ENCODE results near the gene HDHD5.

Gene HDHD5

DNA sequence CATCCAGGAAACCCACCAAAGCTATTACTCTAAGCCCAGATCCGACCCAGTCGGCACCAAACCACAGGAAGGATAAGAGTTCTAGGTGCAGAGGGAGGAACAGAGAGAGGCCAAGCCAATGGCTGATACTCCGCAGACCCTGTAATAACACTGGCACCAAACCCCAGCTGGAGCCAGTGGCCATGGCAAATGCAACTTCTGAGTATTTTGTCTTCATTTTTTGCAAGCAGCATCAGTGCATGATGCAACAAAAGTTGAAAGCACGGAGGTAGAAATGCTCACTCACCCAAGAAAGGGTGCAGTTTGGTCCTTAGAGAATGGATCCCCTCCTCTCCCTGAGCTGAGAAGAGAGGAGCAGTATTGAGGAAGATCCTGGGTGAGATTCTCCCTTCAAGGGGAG lies 40.7 kb downstream of the HDHD5 start:
- DNase-seq = no peak

GRCh38 chr22:17117890-17118289 lies 41.2 kb downstream of the HDHD5 start:
- no peak for DNase-seq

DNA sequence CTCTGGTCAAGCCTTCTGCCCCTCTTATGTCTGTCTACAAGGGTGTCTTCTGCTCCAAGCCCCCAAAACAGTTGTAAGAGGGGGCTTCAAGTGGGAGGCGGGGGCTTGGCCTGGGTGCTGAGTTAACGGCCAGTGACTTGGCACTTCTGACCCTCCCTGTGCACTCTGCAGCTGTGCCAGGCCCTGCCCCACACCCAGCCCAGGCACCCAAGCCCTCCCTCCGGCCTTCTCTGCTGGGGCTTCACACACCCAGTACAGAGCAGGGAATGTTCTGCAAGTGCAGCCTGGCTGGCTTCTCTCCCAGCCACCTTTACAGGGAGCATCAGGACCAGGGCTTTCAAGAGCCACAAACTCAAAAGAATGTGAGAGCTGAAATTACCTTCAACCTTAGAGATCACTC lies 41.7 kb downstream of the HDHD5 start:
- DNase-seq = no peak

GRCh38 chr22:17116572-17117330 lies 42.3 kb downstream of the HDHD5 start:
- DNase-seq = no peak

DNA sequence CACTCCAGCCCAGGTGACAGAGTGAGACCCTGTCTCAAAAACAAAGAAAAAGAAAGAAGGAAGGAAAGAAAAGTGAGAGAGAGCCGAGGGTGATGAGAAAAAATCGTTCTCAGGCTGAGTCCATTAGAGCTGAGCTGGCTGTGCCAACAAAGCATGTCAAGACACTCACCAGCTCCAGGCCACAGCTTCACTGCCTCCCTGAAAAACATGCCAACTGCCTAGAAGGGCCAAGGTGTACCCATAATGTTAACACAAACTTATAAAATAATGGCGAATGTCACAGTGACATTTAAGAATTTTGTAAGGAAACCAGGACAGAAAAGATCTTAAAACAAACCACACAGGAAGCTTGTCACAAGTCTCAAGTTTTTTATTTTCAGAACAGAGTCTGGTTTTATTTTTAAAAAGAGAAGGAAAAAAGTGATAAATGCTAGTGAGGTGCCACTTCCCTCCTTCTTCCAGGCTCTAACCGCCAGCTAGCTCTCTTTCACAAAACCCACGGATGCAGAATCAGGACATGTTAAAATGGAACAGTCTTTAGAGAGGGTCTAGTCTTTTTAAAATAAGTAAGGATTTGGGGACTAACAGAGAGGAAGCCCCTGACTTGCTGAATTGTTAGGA lies 43.0 kb downstream of the HDHD5 start:
- no peak for DNase-seq

DNA sequence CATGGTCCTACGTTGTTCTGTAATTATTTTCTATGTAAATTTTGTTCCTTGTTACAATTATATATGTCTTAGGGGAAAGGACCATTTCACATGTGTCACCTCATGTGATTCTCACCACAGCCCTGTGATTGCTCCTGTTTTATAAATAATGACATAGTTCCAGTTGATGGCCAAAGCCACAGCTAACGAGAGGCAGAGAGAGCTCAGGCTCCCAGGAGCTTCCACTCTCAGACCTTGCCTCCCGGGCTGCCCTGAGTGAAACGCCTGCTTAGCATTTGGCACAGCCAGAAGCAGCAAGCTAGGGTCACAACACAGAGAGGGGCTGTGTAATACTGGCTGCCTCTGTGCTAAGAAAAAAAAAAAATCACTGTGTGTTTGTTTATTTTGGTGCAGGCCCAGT lies 43.8 kb downstream of the HDHD5 start:
- DNase-seq = no peak

- DNase-seq = no peak
Observed at GRCh38 chr22:17114898-17115235, 44.2 kb downstream of the HDHD5 start.

DNA sequence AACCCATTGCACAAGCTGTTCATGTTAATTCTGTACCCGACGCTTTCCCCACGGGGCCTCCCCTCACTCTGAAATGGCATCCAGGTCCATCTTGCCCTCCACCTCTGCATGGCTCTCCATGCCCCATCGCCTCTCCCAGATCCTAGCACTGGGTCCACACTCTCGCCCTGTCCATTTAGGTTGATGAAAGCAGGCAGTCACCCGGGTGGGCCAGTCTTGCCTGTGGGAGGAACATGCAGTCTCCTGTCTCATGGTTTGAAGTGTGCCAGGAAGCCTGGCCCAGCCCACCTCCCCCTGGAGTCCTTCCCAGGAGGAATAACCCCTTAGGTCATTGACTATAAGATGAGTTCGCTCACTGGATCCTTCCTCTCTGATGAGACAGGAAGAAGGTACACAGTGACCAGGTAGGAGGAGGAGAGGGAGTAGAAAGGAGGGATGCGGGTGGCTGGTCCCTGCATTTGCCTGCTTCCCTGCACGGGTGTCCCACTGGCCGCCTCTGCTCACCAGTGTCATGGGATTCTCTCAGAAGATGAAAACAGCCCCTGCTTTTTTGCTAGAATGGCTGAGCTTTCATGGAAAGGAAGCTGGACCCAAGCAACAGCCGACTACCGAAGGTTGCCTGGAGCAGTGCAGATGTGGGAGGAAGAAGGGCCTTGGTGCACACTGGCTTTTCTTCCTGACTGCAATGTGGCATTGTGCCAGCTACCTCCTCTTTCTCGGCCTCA lies 44.7 kb downstream of the HDHD5 start:
- DNase-seq = no peak

GRCh38 chr22:17113600-17113999 lies 45.5 kb downstream of the HDHD5 start:
- no peak for DNase-seq

GRCh38 chr22:17112491-17113042 lies 46.5 kb downstream of the HDHD5 start:
- DNase-seq = no peak

- no peak for DNase-seq
Observed at GRCh38 chr22:17110791-17111550, 48.1 kb downstream of the HDHD5 start.

DNA sequence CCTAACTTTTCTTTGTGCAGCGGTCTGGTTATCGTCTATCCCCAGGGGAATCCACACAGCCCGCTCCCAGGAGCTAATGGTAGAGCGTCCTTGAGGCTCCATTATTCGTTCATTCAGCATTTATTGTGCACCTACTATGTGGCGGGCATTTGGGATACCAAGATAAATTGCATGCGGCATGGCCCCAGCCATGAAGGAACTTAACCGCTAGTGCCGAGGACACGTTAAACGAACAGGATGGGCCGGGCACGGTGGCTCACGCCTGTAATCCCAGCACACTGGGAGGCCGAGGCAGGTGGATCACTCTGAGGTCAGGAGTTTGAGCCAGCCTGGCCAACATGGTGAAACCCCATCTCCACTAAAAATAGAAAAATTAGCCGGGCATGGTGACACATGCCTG lies 49.1 kb downstream of the HDHD5 start:
- no peak for DNase-seq

- DNase-seq = no peak
Observed at GRCh38 chr22:17109113-17109865, 49.8 kb downstream of the HDHD5 start.

- DNase-seq = no peak
Observed at GRCh38 chr22:17108256-17109112, 50.6 kb downstream of the HDHD5 start.

GRCh38 chr22:17107547-17107810 lies 51.6 kb downstream of the HDHD5 start:
- DNase-seq = no peak

DNA sequence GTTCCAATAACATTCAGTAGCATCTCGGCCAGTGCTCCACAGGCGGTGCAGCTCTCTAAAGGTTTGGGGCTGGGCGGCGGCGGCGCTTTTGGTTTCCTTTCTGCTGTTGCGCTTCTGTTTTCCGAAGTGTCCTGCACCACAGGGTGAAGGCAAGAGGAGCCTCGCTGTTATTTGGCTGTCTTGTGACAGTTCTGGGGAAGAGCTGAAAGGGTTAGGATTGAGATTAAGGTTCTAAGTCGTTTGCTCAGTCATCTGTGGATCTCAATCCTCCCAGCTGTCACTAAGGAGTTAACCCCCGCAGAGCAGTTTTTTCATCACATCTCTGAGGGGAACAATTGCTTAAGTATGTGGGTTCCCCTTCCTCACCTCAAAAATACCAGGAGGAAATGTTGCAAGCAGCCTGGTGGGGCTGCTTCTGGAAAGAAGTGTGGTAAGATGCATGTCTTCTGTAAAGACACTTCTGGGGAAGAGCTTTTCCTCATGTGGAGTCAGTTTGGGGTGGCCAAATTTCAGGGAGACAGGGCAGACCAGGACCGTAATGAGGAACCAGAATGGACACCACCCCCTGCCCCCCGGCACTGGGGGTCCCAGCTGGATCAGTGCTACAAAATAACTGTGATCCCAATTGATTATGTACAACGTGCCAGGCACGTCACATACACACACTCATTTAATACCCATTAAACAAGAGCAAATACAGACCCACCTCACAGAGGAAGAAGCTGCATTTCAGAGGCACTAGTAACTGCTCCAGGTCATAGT lies 52.1 kb downstream of the HDHD5 start:
- DNase-seq = no peak

GRCh38 chr22:17106161-17106784 lies 52.8 kb downstream of the HDHD5 start:
- no peak for DNase-seq

- DNase-seq = no peak
Observed at GRCh38 chr22:17105143-17106129, 53.6 kb downstream of the HDHD5 start.

DNA sequence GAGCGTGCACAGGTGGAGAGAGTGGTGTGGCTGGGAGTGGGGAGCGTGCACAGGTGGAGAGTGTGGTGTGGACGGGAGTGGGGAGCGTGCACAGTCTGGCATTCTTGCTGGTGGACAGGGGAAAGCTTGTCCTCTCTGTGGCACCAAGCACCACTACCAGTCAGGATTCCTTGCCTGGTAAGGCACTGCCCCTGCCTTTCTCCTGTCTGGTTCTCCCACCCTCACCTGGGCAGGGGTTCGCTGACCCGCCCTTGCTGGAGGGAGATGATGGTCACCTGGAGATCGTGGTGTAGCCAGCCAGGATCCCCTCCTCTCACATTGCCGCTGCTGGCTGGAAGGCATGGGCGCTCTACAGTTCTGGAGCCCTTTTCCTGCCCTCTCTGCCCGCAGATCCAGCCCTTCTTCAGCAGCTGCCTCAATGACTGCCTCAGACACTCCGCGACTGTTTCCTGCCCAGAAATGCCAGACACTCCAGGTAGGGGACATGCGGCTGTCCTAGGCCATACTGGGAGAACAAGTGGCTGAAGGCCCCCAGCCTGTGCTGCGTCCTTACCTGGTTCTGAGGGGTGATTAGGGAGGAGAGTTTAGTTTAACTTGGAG lies 54.6 kb downstream of the HDHD5 start:
- DNase-seq = no peak

Measured in NCI-H1048 (cell line).